Stimulated activated CD8-positive, alpha-beta memory T cell treated with anti-CD3 and anti-CD28 coated beads, Interleukin-15, amount 100 ng/mL, for 48 hours (primary cell): ENCODE data around the gene ASCC2.
"Not testable (repeated sequence)": the region's sequence is repeated elsewhere in the genome, so short reads cannot be mapped to it uniquely, and the experiment has no call there.

Source experiments
- DNase-seq, 2 donors: peaks; one replicate each; pipeline ENCODE4 v3.0.0-alpha.2; 2020; ENCODE audit warnings: low read depth in 2 of 2

Gene ASCC2

DNA sequence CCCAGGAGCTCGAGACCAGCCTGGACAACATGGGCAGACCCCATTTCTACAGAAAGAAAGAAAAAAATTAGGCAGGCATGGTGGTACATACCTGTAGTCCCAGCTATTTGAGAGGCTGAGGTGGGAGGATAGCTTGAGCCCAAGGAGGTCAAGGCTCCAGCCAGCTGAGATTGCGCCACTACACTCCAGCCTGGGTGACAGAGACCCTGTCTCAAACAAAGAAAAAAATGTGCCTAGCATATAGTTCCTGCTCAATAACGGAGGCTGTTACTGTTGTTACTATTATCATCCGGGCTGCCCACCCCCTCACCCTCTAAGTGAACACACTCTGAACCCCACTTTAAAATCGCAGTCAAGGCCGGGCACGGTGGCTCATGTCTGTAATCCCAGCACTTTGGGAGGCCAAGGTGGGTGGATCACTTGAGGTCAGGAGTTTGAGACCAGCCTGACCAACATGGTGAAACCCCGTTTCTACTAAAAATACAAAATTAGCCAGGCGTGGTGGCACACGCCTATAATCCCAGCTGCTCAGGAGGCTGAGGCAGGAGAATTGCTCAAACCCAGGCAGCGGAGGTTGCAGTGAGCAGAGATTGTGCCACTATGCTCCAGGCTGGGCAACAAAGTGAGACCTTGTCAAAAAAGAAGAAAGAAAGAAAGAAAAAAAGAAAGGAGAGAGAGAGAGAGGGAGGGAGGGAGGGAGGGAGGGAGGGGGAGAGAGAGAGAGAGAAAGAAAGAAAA is 83.2 kb downstream of the ASCC2 start:
- DNase-seq: not testable (repeated sequence)

DNA sequence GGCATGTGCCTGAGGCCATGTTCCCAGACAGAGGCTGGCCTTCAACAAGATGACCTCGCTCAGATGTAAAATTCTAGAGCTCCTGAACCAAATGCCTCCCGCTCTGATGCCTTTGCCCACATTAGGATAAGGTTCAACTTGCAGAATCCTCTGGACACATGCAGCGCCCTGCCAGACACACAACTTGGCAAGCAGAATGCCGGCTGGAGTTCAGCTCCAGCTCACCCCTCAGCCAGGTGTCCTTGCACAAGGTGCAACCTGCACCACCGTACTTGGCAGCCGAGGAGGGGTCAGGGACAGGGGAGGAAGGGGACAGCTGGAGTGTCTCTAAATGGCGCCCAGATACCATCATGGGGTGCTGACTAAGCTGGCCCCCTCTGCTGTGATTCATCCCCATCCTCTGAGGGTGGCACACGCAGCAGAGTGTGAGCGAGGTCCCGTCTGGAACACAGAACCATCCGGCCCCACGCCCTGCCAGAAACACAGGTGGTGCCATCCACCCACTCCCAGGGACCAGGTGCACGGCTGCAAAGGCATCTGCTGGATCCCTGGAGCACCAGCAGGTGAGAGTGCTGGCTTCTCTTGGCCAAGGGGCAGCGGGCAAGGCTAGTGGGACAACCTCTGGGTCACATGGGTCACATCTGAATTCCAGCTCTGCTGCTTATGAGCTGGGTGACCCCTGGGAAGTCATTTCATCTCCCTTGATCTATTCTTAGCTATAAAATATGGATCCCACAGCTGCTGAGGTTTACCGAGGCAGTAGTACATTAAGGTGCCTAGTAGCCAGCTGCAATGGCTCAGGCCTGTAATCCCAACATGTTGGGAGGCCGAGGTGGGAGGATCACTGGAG is 84.0 kb downstream of the ASCC2 start:
- no peak for DNase-seq

GRCh38 chr22:29751669-29752068 is 86.4 kb downstream of the ASCC2 start:
- DNase-seq: no peak

DNA sequence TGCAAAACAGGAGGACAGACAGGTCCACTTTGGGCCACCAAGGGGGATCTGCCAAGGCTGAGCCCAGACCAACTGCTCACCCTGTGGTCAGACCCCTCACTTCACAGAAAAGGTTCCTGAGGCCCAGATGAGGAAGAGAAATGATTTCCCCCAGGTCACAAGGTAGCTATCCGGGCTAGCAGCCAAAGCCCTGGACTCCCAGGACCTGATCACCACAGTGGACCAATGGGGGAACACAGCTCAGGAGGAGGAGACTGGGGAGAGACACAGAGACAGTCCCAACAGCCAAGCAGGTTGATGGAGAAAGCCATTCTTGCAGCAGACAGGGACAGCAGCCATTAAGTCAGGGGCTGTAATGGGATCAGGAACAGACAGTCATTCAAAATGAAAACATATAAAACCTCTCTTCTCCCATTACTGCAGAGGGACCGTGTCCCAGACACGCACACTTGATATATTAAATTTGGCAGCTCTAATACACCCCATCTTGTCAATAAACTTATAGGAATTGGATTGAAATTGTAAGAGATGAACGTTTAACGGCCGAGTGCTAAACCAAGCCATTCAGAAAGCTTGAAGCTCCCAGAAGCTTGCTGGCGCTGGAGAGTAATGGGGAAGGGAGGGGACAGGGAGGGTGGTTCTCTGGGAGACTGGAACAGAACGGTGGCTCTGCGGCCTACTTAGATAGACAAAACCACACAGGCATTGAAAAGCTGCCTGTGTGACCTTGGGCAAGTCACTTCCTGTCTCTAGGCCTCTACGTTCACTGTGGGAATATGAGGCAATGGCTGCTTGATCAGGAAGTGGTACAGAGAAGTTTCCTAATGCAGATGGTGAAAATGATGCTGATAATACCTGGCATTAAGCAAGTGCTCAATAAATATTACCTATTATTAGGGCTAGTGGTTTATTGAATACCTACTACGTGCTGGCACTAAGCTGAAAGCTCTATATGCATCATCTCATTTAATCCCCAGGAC is 87.2 kb downstream of the ASCC2 start:
- DNase-seq: no peak

- no peak for DNase-seq
These were observed 88.0 kb downstream of the ASCC2 start for GRCh38 chr22:29750029-29750428.

GRCh38 chr22:29748248-29748893 is 89.7 kb downstream of the ASCC2 start:
- no peak for DNase-seq

- DNase-seq: no peak
These were observed 90.2 kb downstream of the ASCC2 start for GRCh38 chr22:29747832-29748231.

DNA sequence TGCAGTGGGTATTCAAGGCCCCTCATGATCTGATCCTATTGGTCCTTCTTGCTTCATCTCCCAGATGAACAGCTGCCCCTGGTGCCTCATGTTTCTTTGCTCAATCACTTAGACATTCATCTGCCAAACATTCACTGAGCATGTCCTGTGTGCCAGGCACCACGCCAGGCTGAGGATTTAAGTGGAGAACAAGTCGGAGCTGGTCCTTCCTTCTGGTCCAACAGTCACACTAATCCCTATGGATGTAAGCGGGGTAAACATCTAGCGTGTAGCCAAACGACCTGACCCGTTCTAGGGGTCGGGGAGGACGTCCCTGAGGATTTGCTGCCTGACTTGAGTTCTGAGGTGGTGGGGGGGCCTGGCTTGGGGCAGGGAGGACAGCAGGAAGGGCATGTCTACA is 93.2 kb downstream of the ASCC2 start:
- DNase-seq: no peak

DNA sequence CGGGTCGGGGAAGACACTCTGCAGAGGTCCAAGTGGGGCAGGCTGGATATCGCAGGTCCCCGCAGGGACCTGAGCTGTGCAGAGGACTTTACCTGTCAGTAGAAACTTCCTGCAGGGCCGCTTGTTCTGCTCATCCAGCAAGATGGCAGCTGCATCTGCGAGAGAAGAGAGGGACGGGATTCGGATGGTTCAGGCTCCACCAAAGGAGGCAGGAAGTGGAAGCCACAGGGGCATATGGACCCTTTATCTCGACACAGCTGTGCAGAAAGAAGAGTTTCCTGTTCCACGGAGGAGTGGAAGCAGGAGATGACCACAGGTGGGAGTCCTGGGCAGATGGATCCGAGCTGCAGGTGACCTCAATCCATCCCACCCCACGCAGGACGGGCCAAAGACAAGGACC is 95.7 kb downstream of the ASCC2 start:
- no peak for DNase-seq

GRCh38 chr22:29741926-29742325 is 96.1 kb downstream of the ASCC2 start:
- DNase-seq: no peak

GRCh38 chr22:29740216-29740615 is 97.9 kb downstream of the ASCC2 start:
- DNase-seq: no peak

- no peak for DNase-seq
These were observed 98.7 kb downstream of the ASCC2 start for GRCh38 chr22:29739346-29739875.
